Endothelial cell of umbilical vein (primary cell): ENCODE data around the gene PRKD1. TPM values are rescaled to one million over a fixed set of nuclear protein-coding genes. Genes with fewer than 3 reads are reported as not detected.

ENCODE experiments used
- BruUV-seq: library from RNA; stranded (reverse); fragments of 400-500 nt; replicated peaks from 2 replicates; lab custom pipeline; 2021; lab: Mats Ljungman, UMichigan
- CTCF ChIA-PET: fragments of 300-600, 350-600 bp; sonication (Branson Sonifier 250); formaldehyde crosslinking; loops from one replicate; lab custom pipeline; 2021; ENCODE audit warnings: antibody characterized with exemption, inconsistent platforms; lab: Charles Lee
- POLR2A ChIA-PET: fragments of 300-600, 350-600 bp; sonication (Branson Sonifier 250); formaldehyde crosslinking; loops from one replicate; lab custom pipeline; 2021; ENCODE audit warnings: antibody characterized with exemption, inconsistent platforms; lab: Charles Lee
- DNase-seq: peaks from one replicate; pipeline ENCODE4 v3.0.0-alpha.2; 2011; ENCODE audit warnings: low read depth, low spot score
- FAIRE-seq: peaks from 2 replicates; lab custom pipeline; 2011; peaks lifted over from hg19 to GRCh38; lab: Jason Lieb, UNC
- H2AFZ ChIP-seq: 2 replicates; pipeline ENCODE4 v1.6.0; 2012; ENCODE audit warnings: low read depth, low read length, control low read depth, inconsistent platforms
- H3K27ac ChIP-seq: 2 replicates; pipeline ENCODE4 v1.5.1; 2011; ENCODE audit warnings: low read depth, mild to moderate bottlenecking, control low read depth, low read length, moderate library complexity; ENCODE audit not compliant: insufficient read depth
- H3K27me3 ChIP-seq, 2 experiments: 2 replicates each; pipeline versions ENCODE4 v1.6.0 to v1.6.1; 2011; ENCODE audit warnings: low read length in 2 of 2, mixed read lengths in 1 of 2; ENCODE audit not compliant: control insufficient read depth in 2 of 2, insufficient read depth in 2 of 2
- H3K36me3 ChIP-seq, 2 experiments: 2 replicates in 1 of 2; 3 replicates in 1 of 2; pipeline ENCODE4 v1.5.1; 2011; ENCODE audit warnings: low read length in 2 of 2, mild to moderate bottlenecking in 1 of 2, moderate library complexity in 1 of 2; ENCODE audit not compliant: control insufficient read depth in 2 of 2, insufficient read depth in 2 of 2; ENCODE audit errors: extremely low read depth in 1 of 2
- H3K4me1 ChIP-seq: 3 replicates; pipeline ENCODE4 v1.5.1; 2011; ENCODE audit warnings: mild to moderate bottlenecking, low read length; ENCODE audit not compliant: control insufficient read depth, insufficient read depth; ENCODE audit errors: extremely low read depth
- H3K4me2 ChIP-seq: 2 replicates; pipeline ENCODE4 v1.6.1; 2011; ENCODE audit warnings: low read length, control low read depth, mixed read lengths; ENCODE audit not compliant: insufficient read depth
- H3K4me3 ChIP-seq, 3 experiments: fragments of 200-600 bp in 1 of 3; sonication (generic), shearing (Covaris generic) in 1 of 3; replicated peaks in 1 of 3; 2 replicates each; pipeline ENCODE4 v1.5.1; 2011 to 2016; ENCODE audit warnings: control low read depth in 3 of 3, low read length in 3 of 3, mild to moderate bottlenecking in 2 of 3, inconsistent platforms in 1 of 3, low read depth in 1 of 3, moderate library complexity in 1 of 3; ENCODE audit not compliant: insufficient read depth in 1 of 3
- H3K79me2 ChIP-seq: 2 replicates; pipeline ENCODE4 v1.6.0; 2012; ENCODE audit warnings: low read length, inconsistent platforms; ENCODE audit not compliant: control insufficient read depth, insufficient read depth
- H3K9ac ChIP-seq: replicated peaks from 2 replicates; pipeline ENCODE3; 2011; ENCODE audit warnings: low read length, control low read depth; ENCODE audit not compliant: insufficient read depth; ENCODE audit errors: extremely low read depth
- H3K9me1 ChIP-seq: replicated peaks from 3 replicates; pipeline ENCODE4 v1.6.0; 2011; ENCODE audit warnings: mild to moderate bottlenecking, low read length; ENCODE audit not compliant: control insufficient read depth, insufficient read depth; ENCODE audit errors: extremely low read depth
- H3K9me3 ChIP-seq: replicated peaks from 2 replicates; pipeline ENCODE4 v1.5.1; 2012; ENCODE audit warnings: low read length, inconsistent platforms; ENCODE audit not compliant: control insufficient read depth, insufficient read depth
- H4K20me1 ChIP-seq: replicated peaks from 2 replicates; pipeline ENCODE3; 2011; ENCODE audit warnings: mild to moderate bottlenecking, low read length; ENCODE audit not compliant: control insufficient read depth, insufficient read depth; ENCODE audit errors: extremely low read depth
- CTCF ChIP-seq, 2 donors: IDR thresholded peaks; 1 replicate in 1 of 2; 2 replicates in 1 of 2; pipeline ENCODE4 v1.5.1; 2011; ENCODE audit warnings: low read length in 2 of 2, mild to moderate bottlenecking in 2 of 2, moderate library complexity in 2 of 2, control low read depth in 1 of 2, inconsistent platforms in 1 of 2, low read depth in 1 of 2; ENCODE audit not compliant: insufficient read depth in 1 of 2; ENCODE audit errors: extremely low read depth in 1 of 2
- EZH2 ChIP-seq: IDR thresholded peaks from 2 replicates; pipeline ENCODE4 v1.6.1; 2012; ENCODE audit warnings: borderline replicate concordance, low read depth, mild to moderate bottlenecking, moderate library complexity, low read length, inconsistent platforms; ENCODE audit not compliant: severe bottlenecking
- FOS ChIP-seq: IDR thresholded peaks from 2 replicates; pipeline ENCODE4 v1.6.1; 2011; ENCODE audit warnings: mild to moderate bottlenecking, low read length, moderate library complexity, borderline replicate concordance; ENCODE audit not compliant: insufficient read depth
- GATA2 ChIP-seq: IDR thresholded peaks from 2 replicates; pipeline ENCODE4 v1.7.0; 2011; ENCODE audit warnings: low read depth, mild to moderate bottlenecking, moderate library complexity, mixed read lengths, low read length; ENCODE audit not compliant: insufficient read length, insufficient read depth
- JUN ChIP-seq: IDR thresholded peaks from 2 replicates; pipeline ENCODE4 v1.6.1; 2011; ENCODE audit warnings: borderline replicate concordance, low read depth; ENCODE audit not compliant: insufficient read length, insufficient read depth
- MAX ChIP-seq: IDR thresholded peaks from 2 replicates; pipeline ENCODE4 v1.6.1; 2011; ENCODE audit not compliant: insufficient read depth, insufficient read length
- MYC ChIP-seq: IDR thresholded peaks from one replicate; pipeline ENCODE4 v1.6.1; 2011; ENCODE audit warnings: mild to moderate bottlenecking, low read depth, low read length
- POLR2A ChIP-seq: IDR thresholded peaks from 2 replicates; pipeline ENCODE4 v1.6.1; 2012; ENCODE audit warnings: low read depth, mild to moderate bottlenecking, control low read depth, low read length
- POLR2AphosphoS5 ChIP-seq: IDR thresholded peaks from 2 replicates; pipeline ENCODE4 v1.6.1; 2012; ENCODE audit warnings: low read depth, mild to moderate bottlenecking, control low read depth, low read length, moderate library complexity; ENCODE audit not compliant: insufficient read depth
- dilution Hi-C: fragments of 300-500 bp; cut with MboI; formaldehyde crosslinking; loops from one replicate; pipeline ENCODE4 v1.15.0; 2019; ENCODE audit warnings: low sequenced_read_pairs; ENCODE audit not compliant: extremely low pct_ligation_motif_present
- intact Hi-C: fragments of 100-400 bp; cut with micrococcal nuclease; formaldehyde crosslinking; loops from one replicate; pipeline ENCODE4 v1.10.0; 2022
- polyA plus RNA-seq, 4 experiments: library from polyadenylated mRNA; depleted of rRNA in 3 of 4; stranded (reverse) in 3 of 4; unstranded in 1 of 4; fragments of >200 nt; gene quantifications; 2 replicates each; pipeline versions ENCODE4 v1.2.1 to v1.2.3, GENCODE V29; 2011 to 2012; ENCODE audit warnings: missing spikeins in 1 of 4
- total RNA-seq: library from RNA; stranded (reverse); gene quantifications from 2 replicates; pipeline ENCODE4 v1.2.3, GENCODE V29; 2021

Gene PRKD1
- total and polyA plus RNA-seq, 2 donors (not counting 3 experiments of a cell fraction or from before 2014, with no cell fraction given) = 3.9 to 10.9 TPM

GRCh38 chr14:29918981-29919380 lies 8.7 kb downstream of the PRKD1 start:
- no peak overlapping the region for H3K4me2 ChIP-seq
- H3K27me3 ChIP-seq = no peaks in the 10 kb centered on the region
- no peaks in the 10 kb centered on the region for H3K36me3 ChIP-seq
- ChIA-PET POLR2A (no interaction called here), CTCF (no interaction called here)
- dilution Hi-C loops (no loop called here), intact Hi-C loops (no loop called here)
- no peaks in the 10 kb centered on the region for H4K20me1 ChIP-seq
- TF ChIP-seq POLR2AphosphoS5 (no peak), POLR2A (no peak)
- FAIRE-seq (no peak), DNase-seq (no peak)
- no peak overlapping the region for H3K27ac ChIP-seq
- H3K79me2 ChIP-seq = no peaks in the 10 kb centered on the region
- no peak overlapping the region for H2AFZ ChIP-seq
- no peaks in the 10 kb centered on the region for H3K9me3 ChIP-seq
- H3K4me1 ChIP-seq = no peaks in the 10 kb centered on the region
- BruUV-seq = no TSS peak
- H3K9me1 ChIP-seq = no peaks in the 10 kb centered on the region
- H3K4me3 ChIP-seq = no peak overlapping the region
- no peak overlapping the region for H3K9ac ChIP-seq

GRCh38 chr14:29913566-29913965 lies 14.1 kb downstream of the PRKD1 start:
- no peaks in the 10 kb centered on the region for H3K36me3 ChIP-seq
- H3K4me2 ChIP-seq = no peak overlapping the region
- no peak overlapping the region for H3K4me3 ChIP-seq
- H3K9ac ChIP-seq = no peak overlapping the region
- DNase-seq = no peak
- no peaks in the 10 kb centered on the region for H3K4me1 ChIP-seq
- no peaks in the 10 kb centered on the region for H3K27me3 ChIP-seq
- intact Hi-C loops = no loop called here
- FAIRE-seq = peak; percentile 47
- POLR2A ChIA-PET = no interaction called here
- H4K20me1 ChIP-seq = no peaks in the 10 kb centered on the region
- CTCF ChIA-PET = no interaction called here
- no peak overlapping the region for H2AFZ ChIP-seq
- no peaks in the 10 kb centered on the region for H3K79me2 ChIP-seq
- no TSS peak for BruUV-seq
- dilution Hi-C loops = no loop called here
- TF ChIP-seq FOS (no peak), MYC (no peak), POLR2A (no peak), MAX (no peak), GATA2 (no peak), CTCF (IDR thresholded peaks at IDR 0.05; ENCODE audit: extremely low read depth in 1 of 2, insufficient read depth in 1 of 2, low read depth in 1 of 2, low read length in 2 of 2) (no peak), JUN (no peak), POLR2AphosphoS5 (no peak), EZH2 (no peak)
- no peak overlapping the region for H3K27ac ChIP-seq
- H3K9me1 ChIP-seq = no peaks in the 10 kb centered on the region
- H3K9me3 ChIP-seq = no peaks in the 10 kb centered on the region
